Ascending aorta (tissue), 2 donors: ENCODE data around the gene RPL23. TPM values are rescaled to one million over a fixed set of nuclear protein-coding genes. Genes with fewer than 3 reads are reported as not detected.

Experiments
- DNase-seq, 2 donors: peaks; one replicate each; pipeline ENCODE4 v3.0.0-alpha.2; 2019; ENCODE audit warnings: low spot score in 2 of 2
- H3K27ac ChIP-seq, 2 donors: fragments of 200-600 bp; sonication (generic); one replicate each; pipeline ENCODE4 v1.5.1; 2016 to 2017; ENCODE audit warnings: mild to moderate bottlenecking in 1 of 2
- H3K27me3 ChIP-seq: fragments of 200-600 bp; sonication (generic); one replicate; pipeline ENCODE4 v1.5.1; 2017
- H3K36me3 ChIP-seq, 2 donors: fragments of 200-600 bp; sonication (generic); one replicate each; pipeline ENCODE4 v1.5.1; 2016
- H3K4me1 ChIP-seq, 2 donors: fragments of 200-600 bp; sonication (generic); one replicate each; pipeline ENCODE4 v1.5.1; 2016 to 2017; ENCODE audit warnings: mild to moderate bottlenecking in 1 of 2
- H3K4me3 ChIP-seq, 2 donors: fragments of 200-600 bp; sonication (generic); one replicate each; pipeline ENCODE4 v1.5.1; 2016 to 2017; ENCODE audit warnings: mild to moderate bottlenecking in 1 of 2
- H3K9me3 ChIP-seq, 2 donors: fragments of 200-600 bp; sonication (generic); one replicate each; pipeline ENCODE4 v1.5.1; 2016
- CTCF ChIP-seq, 3 experiments: fragments of 200-600 bp in 2 of 3; fragments of 450-650 bp in 1 of 3; sonication (generic) in 2 of 3; IDR thresholded peaks; one replicate each; pipeline ENCODE4 v1.5.1; 2016 to 2019; ENCODE audit warnings: antibody characterized with exemption in 3 of 3, mild to moderate bottlenecking in 1 of 3, moderate library complexity in 1 of 3
- intact Hi-C: fragments of 100-400 bp; cut with DNase I; formaldehyde crosslinking; loops from one replicate; pipeline ENCODE4 v1.15.1; 2023
- total RNA-seq: library from RNA; depleted of rRNA; stranded (reverse); fragments of >200 nt; gene quantifications from one replicate; pipeline ENCODE4 v1.1.0, GENCODE V29; 2016

RPL23 gene
- total RNA-seq, 1 donor from 2014 or later: 1,091 TPM

GRCh38 chr17:38897671-38898290, 44.3 kb upstream of the RPL23 start:
- DNase-seq: no peak
- intact Hi-C loops: no loop called here
- peaks cover 26 to 63% of the 10 kb centered on the region in 2 donors for H3K4me1 ChIP-seq
- H3K27ac ChIP-seq: peak overlapping the region; percentile 51 to 61
- H3K36me3 ChIP-seq: peaks cover 46 to 63% of the 10 kb centered on the region in 2 donors
- H3K9me3 ChIP-seq: no peaks in the 10 kb centered on the region
- no peaks in the 10 kb centered on the region for H3K27me3 ChIP-seq
- H3K4me3 ChIP-seq: no peak overlapping the region
- TF ChIP-seq CTCF (IDR thresholded peaks at IDR 0.05): no peak

- intact Hi-C loops: no loop called here
- Histone ChIP-seq H3K4me1 (peaks cover 26 to 60% of the 10 kb centered on the region in 2 donors), H3K27ac (peak overlapping the region; percentile 51 to 61), H3K4me3 (no peak overlapping the region), H3K27me3 (no peaks in the 10 kb centered on the region), H3K36me3 (peaks cover 52 to 65% of the 10 kb centered on the region in 2 donors), H3K9me3 (no peaks in the 10 kb centered on the region)
- TF ChIP-seq CTCF (IDR thresholded peaks at IDR 0.05): no peak
- DNase-seq: no peak
Observed at GRCh38 chr17:38897176-38897575, 43.7 kb upstream of the RPL23 start.

GRCh38 chr17:38896346-38896954, 42.9 kb upstream of the RPL23 start:
- no peak overlapping the region for H3K4me3 ChIP-seq
- TF ChIP-seq CTCF (IDR thresholded peaks at IDR 0.05): no peak
- H3K4me1 ChIP-seq: peaks cover 26 to 53% of the 10 kb centered on the region in 2 donors
- no peak for DNase-seq
- H3K27ac ChIP-seq: peak overlapping the region; percentile 51 to 61
- no peaks in the 10 kb centered on the region for H3K9me3 ChIP-seq
- peaks cover 55 to 70% of the 10 kb centered on the region in 2 donors for H3K36me3 ChIP-seq
- H3K27me3 ChIP-seq: no peaks in the 10 kb centered on the region
- intact Hi-C loops: no loop called here

GRCh38 chr17:38894276-38894675, 40.8 kb upstream of the RPL23 start:
- Histone ChIP-seq H3K27me3 (no peaks in the 10 kb centered on the region), H3K27ac (peak overlapping the region; percentile 63 to 69), H3K36me3 (peaks cover 62 to 80% of the 10 kb centered on the region in 2 donors), H3K4me3 (no peak overlapping the region), H3K9me3 (no peaks in the 10 kb centered on the region), H3K4me1 (peaks cover 26 to 37% of the 10 kb centered on the region in 2 donors)
- TF ChIP-seq CTCF (IDR thresholded peaks at IDR 0.05): no peak
- intact Hi-C loops: no loop called here
- no peak for DNase-seq

GRCh38 chr17:38893607-38894006, 40.1 kb upstream of the RPL23 start:
- DNase-seq: peak in 1 of 2 donors; percentile 75
- intact Hi-C loops: no loop called here
- H3K9me3 ChIP-seq: no peaks in the 10 kb centered on the region
- H3K4me1 ChIP-seq: peaks cover 26 to 37% of the 10 kb centered on the region in 2 donors
- TF ChIP-seq CTCF (IDR thresholded peaks at IDR 0.05): no peak
- no peak overlapping the region for H3K4me3 ChIP-seq
- H3K27me3 ChIP-seq: no peaks in the 10 kb centered on the region
- peaks cover 58 to 80% of the 10 kb centered on the region in 2 donors for H3K36me3 ChIP-seq
- peak overlapping the region; percentile 63 to 69 for H3K27ac ChIP-seq
